Right lobe of liver (tissue), 6 donors: Measurements from ENCODE around the gene TAF1. TPM values are rescaled to one million over a fixed set of nuclear protein-coding genes. Genes with fewer than 3 reads are reported as not detected.
"Not testable (repeated sequence)": the region's sequence is repeated elsewhere in the genome, so short reads cannot be mapped to it uniquely, and the experiment has no call there.

ENCODE experiments used
- ATAC-seq, 4 donors: fragments of 200-7000 bp; cut with Tn5 transposase; one replicate each; pipeline ENCODE4 v1.9.1; 2020; ENCODE audit warnings: mild to moderate bottlenecking in 4 of 4, moderate library complexity in 4 of 4
- DNase-seq, 3 donors: peaks; one replicate each; pipeline ENCODE4 v3.0.0-alpha.2; 2020
- H3K27ac ChIP-seq, 3 donors: fragments of 200-600 bp; one replicate each; pipeline ENCODE4 v1.8.0; 2022
- H3K27me3 ChIP-seq, 2 donors: fragments of 200-600 bp; one replicate each; pipeline ENCODE4 v1.8.0; 2022
- H3K36me3 ChIP-seq, 4 donors: fragments of 200-600 bp; sonication (generic) in 1 of 4; one replicate each; pipeline versions ENCODE4 v1.5.1 to v1.8.0; 2017 to 2022; ENCODE audit warnings: control low read depth in 1 of 4
- H3K4me1 ChIP-seq, 4 donors: fragments of 200-600 bp; sonication (generic) in 1 of 4; one replicate each; pipeline versions ENCODE4 v1.5.1 to v1.8.0; 2017 to 2022; ENCODE audit warnings: control low read depth in 1 of 4
- H3K4me3 ChIP-seq, 3 donors: fragments of 200-600 bp; one replicate each; pipeline ENCODE4 v1.8.0; 2022
- H3K9me3 ChIP-seq, 4 donors: fragments of 200-600 bp; sonication (generic) in 1 of 4; one replicate each; pipeline versions ENCODE4 v1.5.1 to v1.8.0; 2017 to 2022; ENCODE audit warnings: control low read depth in 1 of 4
- POLR2A ChIP-seq: fragments of 450-650 bp; IDR thresholded peaks from one replicate; pipeline ENCODE4 v1.6.1; 2017; ENCODE audit warnings: antibody characterized with exemption, mild to moderate bottlenecking
- WGBS: methylation state at CpG from one replicate; pipeline ENCODE4 v1.1.6; 2018; ENCODE audit warnings: low coverage, low lambda C conversion rate; ENCODE audit not compliant: insufficient coverage; ENCODE audit errors: missing lambda C conversion rate; 5-methylcytosine and 5-hydroxymethylcytosine counted together
- intact Hi-C, 2 donors: fragments of 100-400 bp; cut with DNase I; formaldehyde crosslinking; loops; one replicate each; pipeline versions ENCODE4 v1.11.2 to v1.14.1; 2022
- total RNA-seq, 6 experiments: library from RNA; depleted of rRNA in 2 of 6; stranded (reverse); fragments of >200 nt in 2 of 6; fragmentation: NEBNext Ultra II Directional in 3 of 6; extraction: Animal tissue kit (Norgen Biotek cat#: 25700) in 3 of 6; gene quantifications; one replicate each; pipeline versions ENCODE4 v1.1.0 to v1.2.4, GENCODE V29; 2016 to 2023
- TF ChIP-seq, protein P1 (sequence below), 4 donors: fragments of 200-600 bp in 3 of 4; fragments of 450-650 bp in 1 of 4; IDR thresholded peaks; one replicate each; pipeline versions ENCODE4 v1.5.1 to v1.8.0; 2016 to 2022; ENCODE audit warnings: antibody characterized with exemption in 4 of 4, mild to moderate bottlenecking in 2 of 4
- donor health status: DM: no; HTN: yes; CAD: no.
- donor health status: DM: no; HTN: no; CAD: no.
- donor health status: DM: no; HTN: no; CAD: no.
- donor health status: DM: no; HTN: yes; CAD: no.
- donor health status: DM: no; HTN: yes; CAD: no.

The TAF1 gene
- total RNA-seq, 6 experiments from 2014 or later: 8.8 to 14.0 (median 12.3) TPM

DNA sequence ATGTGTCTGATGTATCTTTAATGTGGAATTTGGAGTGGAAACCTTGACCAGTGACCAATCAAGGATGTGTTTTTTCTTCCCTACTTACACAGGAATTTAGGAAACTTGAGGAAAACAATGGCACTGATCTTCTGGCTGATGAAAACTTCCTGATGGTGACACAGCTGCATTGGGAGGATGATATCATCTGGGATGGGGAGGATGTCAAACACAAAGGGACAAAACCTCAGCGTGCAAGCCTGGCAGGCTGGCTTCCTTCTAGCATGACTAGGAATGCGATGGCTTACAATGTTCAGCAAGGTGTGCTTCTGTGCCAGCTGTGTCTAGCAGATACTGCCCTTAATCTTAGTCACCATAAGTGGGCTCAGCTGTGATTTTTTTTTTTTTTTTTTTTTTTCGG is 12.6 kb downstream of the TAF1 start:
- no peak overlapping the region for H3K4me3 ChIP-seq
- 60% methylated on average over 1 of the region's 3 CpGs for WGBS
- no peak for DNase-seq
- no peaks in the 10 kb centered on the region for H3K9me3 ChIP-seq
- H3K36me3 ChIP-seq: peaks cover 0 to 94% (median 18%) of the 10 kb centered on the region in 4 donors
- TF ChIP-seq, protein P1, sequence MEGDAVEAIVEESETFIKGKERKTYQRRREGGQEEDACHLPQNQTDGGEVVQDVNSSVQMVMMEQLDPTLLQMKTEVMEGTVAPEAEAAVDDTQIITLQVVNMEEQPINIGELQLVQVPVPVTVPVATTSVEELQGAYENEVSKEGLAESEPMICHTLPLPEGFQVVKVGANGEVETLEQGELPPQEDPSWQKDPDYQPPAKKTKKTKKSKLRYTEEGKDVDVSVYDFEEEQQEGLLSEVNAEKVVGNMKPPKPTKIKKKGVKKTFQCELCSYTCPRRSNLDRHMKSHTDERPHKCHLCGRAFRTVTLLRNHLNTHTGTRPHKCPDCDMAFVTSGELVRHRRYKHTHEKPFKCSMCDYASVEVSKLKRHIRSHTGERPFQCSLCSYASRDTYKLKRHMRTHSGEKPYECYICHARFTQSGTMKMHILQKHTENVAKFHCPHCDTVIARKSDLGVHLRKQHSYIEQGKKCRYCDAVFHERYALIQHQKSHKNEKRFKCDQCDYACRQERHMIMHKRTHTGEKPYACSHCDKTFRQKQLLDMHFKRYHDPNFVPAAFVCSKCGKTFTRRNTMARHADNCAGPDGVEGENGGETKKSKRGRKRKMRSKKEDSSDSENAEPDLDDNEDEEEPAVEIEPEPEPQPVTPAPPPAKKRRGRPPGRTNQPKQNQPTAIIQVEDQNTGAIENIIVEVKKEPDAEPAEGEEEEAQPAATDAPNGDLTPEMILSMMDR (IDR thresholded peaks at IDR 0.05): no peak
- no peak for TF ChIP-seq POLR2A
- peak in 2 of 4 donors; percentile 21 to 29 for ATAC-seq
- no peak overlapping the region for H3K27ac ChIP-seq
- no peaks in the 10 kb centered on the region for H3K4me1 ChIP-seq
- intact Hi-C loops: no loop called here
- H3K27me3 ChIP-seq: no peaks in the 10 kb centered on the region

DNA sequence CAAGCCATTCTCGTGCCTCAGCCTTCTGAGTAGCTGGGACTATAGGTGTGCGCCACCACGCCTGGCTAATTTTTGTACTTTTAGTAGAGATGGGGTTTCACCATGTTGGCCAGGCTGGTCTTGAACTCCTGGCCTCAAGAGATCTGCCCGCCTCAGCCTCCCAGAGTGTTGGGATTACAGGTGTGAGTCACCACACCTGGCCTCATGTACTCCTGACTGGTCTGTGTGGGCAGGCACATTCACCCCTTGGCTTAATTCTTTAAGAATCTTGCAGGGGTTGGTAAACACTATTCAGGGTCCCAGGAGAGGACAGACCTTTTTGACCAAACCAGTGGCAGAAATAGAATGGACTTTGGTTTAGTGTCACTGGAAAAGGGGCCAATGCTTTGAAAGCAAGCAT is 25.6 kb downstream of the TAF1 start:
- intact Hi-C loops, ATAC-seq, H3K9me3 ChIP-seq, H3K27me3 ChIP-seq, H3K27ac ChIP-seq, H3K4me3 ChIP-seq, DNase-seq: not testable (repeated sequence)
- peaks cover 0 to 71% (median 18%) of the 10 kb centered on the region in 4 donors for H3K36me3 ChIP-seq
- H3K4me1 ChIP-seq: peaks cover 0 to 13% (median 0%) of the 10 kb centered on the region in 4 donors
- WGBS: no CpG with 5 or more reads among the region's 4 CpGs

DNA sequence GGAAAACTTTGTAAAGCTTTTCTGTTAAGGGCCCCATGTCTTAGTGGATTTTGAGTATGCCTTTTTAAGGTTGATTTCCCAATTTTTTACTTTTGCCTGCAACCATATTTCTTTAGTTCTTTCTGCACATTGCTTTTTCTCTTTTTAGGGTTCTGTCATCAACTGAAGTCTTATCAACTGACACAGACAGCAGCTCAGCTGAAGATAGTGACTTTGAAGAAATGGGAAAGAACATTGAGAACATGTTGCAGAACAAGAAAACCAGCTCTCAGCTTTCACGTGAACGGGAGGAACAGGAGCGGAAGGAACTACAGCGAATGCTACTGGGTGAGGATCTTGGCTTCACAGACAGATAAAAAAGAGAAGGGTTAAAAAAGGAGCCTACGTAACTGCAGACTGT is 27.8 kb downstream of the TAF1 start:
- ATAC-seq (no peak), DNase-seq (no peak)
- Histone ChIP-seq H3K27me3 (no peaks in the 10 kb centered on the region), H3K4me3 (no peak overlapping the region), H3K36me3 (peaks cover 0 to 81% (median 21%) of the 10 kb centered on the region in 4 donors), H3K4me1 (peaks cover 0 to 13% (median 0%) of the 10 kb centered on the region in 4 donors), H3K27ac (peak overlapping the region in 1 of 3 donors; percentile 34), H3K9me3 (no peaks in the 10 kb centered on the region)
- intact Hi-C loops: no loop called here
- 73% methylated on average over 5 of the region's 5 CpGs for WGBS
- no peak for TF ChIP-seq POLR2A

DNA sequence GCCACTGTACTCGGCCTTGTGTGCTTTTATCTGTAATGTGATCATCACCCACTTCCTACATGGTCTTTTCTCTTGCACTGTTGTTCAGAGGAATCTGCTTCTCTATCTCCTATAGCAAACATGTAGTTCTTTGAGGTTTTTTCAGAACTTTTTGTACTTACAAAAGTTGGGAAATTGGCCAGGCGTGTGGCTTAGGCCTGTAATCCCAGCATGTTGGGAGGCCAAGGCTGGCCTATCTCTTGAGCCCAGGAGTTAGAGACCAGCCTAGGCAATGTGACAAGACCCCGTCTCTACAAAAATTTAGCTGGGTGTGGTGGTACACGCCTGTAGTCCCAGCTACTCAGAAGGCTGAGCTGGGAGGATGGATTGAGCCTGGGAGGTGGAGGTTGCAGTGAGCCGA is 30.4 kb downstream of the TAF1 start:
- TF ChIP-seq POLR2A: no peak
- TF ChIP-seq, protein P1 (IDR thresholded peaks at IDR 0.05): no peak
- Histone ChIP-seq H3K9me3 (no peaks in the 10 kb centered on the region), H3K27ac (no peak overlapping the region), H3K4me1 (peaks cover 0 to 13% (median 0%) of the 10 kb centered on the region in 4 donors), H3K36me3 (peaks cover 0 to 71% (median 23%) of the 10 kb centered on the region in 4 donors), H3K27me3 (no peaks in the 10 kb centered on the region), H3K4me3 (no peak overlapping the region)
- intact Hi-C loops: no loop called here
- DNase-seq (no peak), ATAC-seq (no peak)
- WGBS: 68% methylated on average over 4 of the region's 5 CpGs

DNA sequence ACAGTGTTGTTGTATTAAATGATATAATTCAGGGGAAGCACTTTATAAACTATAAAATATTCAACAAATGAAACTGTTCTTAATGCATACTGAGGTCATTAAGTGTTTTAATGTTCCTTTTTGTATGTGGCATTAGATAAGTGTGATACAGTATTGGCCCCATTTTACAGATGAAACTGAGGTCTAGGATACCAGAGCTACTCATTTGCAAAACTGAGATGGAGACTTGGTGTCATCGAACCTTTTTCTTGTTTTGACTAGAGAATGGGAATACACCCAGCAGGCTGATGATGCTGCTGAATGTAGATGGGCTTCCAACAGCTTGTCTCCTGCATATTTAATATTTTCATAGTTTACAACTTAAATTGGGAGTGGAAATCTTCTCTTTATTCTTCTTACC is 34.6 kb downstream of the TAF1 start:
- TF ChIP-seq POLR2A: no peak
- TF ChIP-seq, protein P1 (IDR thresholded peaks at IDR 0.05): no peak
- no peaks in the 10 kb centered on the region for H3K4me1 ChIP-seq
- H3K4me3 ChIP-seq: no peak overlapping the region
- intact Hi-C loops: no loop called here
- no peak overlapping the region for H3K27ac ChIP-seq
- no peaks in the 10 kb centered on the region for H3K27me3 ChIP-seq
- no peak for ATAC-seq
- no peak for DNase-seq
- 60% methylated on average over 1 of the region's 1 CpG for WGBS
- H3K36me3 ChIP-seq: peaks cover 0 to 56% (median 12%) of the 10 kb centered on the region in 4 donors
- H3K9me3 ChIP-seq: no peaks in the 10 kb centered on the region

DNA sequence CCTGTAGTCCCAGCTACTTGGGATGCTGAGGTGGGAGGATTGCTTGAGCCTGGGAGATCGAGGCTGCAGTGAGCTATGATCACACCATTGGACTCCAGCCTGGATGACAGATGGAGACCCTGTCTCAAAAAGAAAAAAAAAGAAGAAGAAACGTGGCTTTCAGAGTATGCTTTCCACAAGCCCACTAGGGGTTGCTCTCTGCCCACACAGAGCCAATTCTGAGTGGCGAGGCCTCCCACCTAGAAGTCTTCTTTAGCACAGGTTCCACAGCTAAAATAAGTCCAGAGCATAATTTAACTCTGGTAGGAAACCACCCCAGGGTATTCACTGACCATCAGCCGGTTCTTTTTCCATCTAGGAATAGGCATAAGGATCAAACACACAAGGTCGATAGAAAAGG is 50.1 kb downstream of the TAF1 start:
- ATAC-seq: peak in 3 of 4 donors; percentile 35 to 47 (median 39)
- DNase-seq, H3K4me1 ChIP-seq, H3K9me3 ChIP-seq, intact Hi-C loops, H3K27me3 ChIP-seq, H3K4me3 ChIP-seq, H3K27ac ChIP-seq: not testable (repeated sequence)
- peaks cover 0 to 36% (median 12%) of the 10 kb centered on the region in 4 donors for H3K36me3 ChIP-seq
- WGBS: 27% methylated on average over 1 of the region's 5 CpGs
